GM06990 (cell line): Measurements from ENCODE around the gene CCDC178.
"Not testable (repeated sequence)": the region's sequence is repeated elsewhere in the genome, so short reads cannot be mapped to it uniquely, and the experiment has no call there.

Experiments used
- DNase-seq: peaks from one replicate; pipeline ENCODE4 v3.0.0-alpha.2; 2011; ENCODE audit not compliant: insufficient read length; ENCODE audit errors: extremely low read depth
- H3K27me3 ChIP-seq: replicated peaks from 2 replicates; pipeline ENCODE4 v1.6.0; 2011; ENCODE audit warnings: low read length; ENCODE audit not compliant: control insufficient read depth, insufficient read depth
- H3K36me3 ChIP-seq: 2 replicates; pipeline ENCODE4 v1.5.1; 2011; ENCODE audit warnings: low read length; ENCODE audit not compliant: control insufficient read depth, insufficient read depth
- H3K4me3 ChIP-seq: replicated peaks from 2 replicates; pipeline ENCODE4 v1.5.1; 2011; ENCODE audit warnings: low read depth, mild to moderate bottlenecking, control low read depth, low read length
- CTCF ChIP-seq: IDR thresholded peaks from 2 replicates; pipeline ENCODE4 v1.5.1; 2011; ENCODE audit warnings: low read length, control low read depth, mild to moderate bottlenecking, inconsistent platforms; ENCODE audit not compliant: insufficient read depth, poor library complexity, severe bottlenecking

Gene CCDC178

GRCh38 chr18:33181016-33181415, 259.5 kb downstream of the CCDC178 start:
- no peak for TF ChIP-seq CTCF
- Histone ChIP-seq H3K36me3 (no peaks in the 10 kb centered on the region), H3K4me3 (no peak overlapping the region), H3K27me3 (no peaks in the 10 kb centered on the region)
- DNase-seq = no peak

GRCh38 chr18:33169218-33169617, 271.3 kb downstream of the CCDC178 start:
- no peak for TF ChIP-seq CTCF
- no peaks in the 10 kb centered on the region for H3K36me3 ChIP-seq
- no peak overlapping the region for H3K4me3 ChIP-seq
- no peak for DNase-seq
- H3K27me3 ChIP-seq = no peaks in the 10 kb centered on the region

GRCh38 chr18:33164121-33164520, 276.4 kb downstream of the CCDC178 start:
- not testable (repeated sequence) for DNase-seq, H3K4me3 ChIP-seq, H3K36me3 ChIP-seq

GRCh38 chr18:33161131-33161530, 279.4 kb downstream of the CCDC178 start:
- no peaks in the 10 kb centered on the region for H3K36me3 ChIP-seq
- no peak overlapping the region for H3K4me3 ChIP-seq
- no peak for DNase-seq
- no peak for TF ChIP-seq CTCF
- no peaks in the 10 kb centered on the region for H3K27me3 ChIP-seq

More at GRCh38 chr18:33164121-33164520, 276.4 kb downstream of the CCDC178 start:
- H3K27me3 ChIP-seq = not testable (repeated sequence)

GRCh38 chr18:33159151-33159550, 281.4 kb downstream of the CCDC178 start:
- no peak for TF ChIP-seq CTCF
- no peak for DNase-seq
- Histone ChIP-seq H3K36me3 (no peaks in the 10 kb centered on the region), H3K4me3 (no peak overlapping the region), H3K27me3 (no peaks in the 10 kb centered on the region)

GRCh38 chr18:33157893-33158292, 282.6 kb downstream of the CCDC178 start:
- Histone ChIP-seq H3K36me3 (no peaks in the 10 kb centered on the region), H3K4me3 (no peak overlapping the region), H3K27me3 (no peaks in the 10 kb centered on the region)
- no peak for DNase-seq
- TF ChIP-seq CTCF = no peak
